ENCODE measurements around the gene RELN.

- TF ChIP-seq CTCF (IDR thresholded peaks at IDR 0.05) (no peak), POLR2A (IDR thresholded peaks at IDR 0.05) (no peak)
Observed at GRCh38 chr7:103866919-103867318, 122.5 kb downstream of the RELN start.

Measured in thyroid gland (tissue), 4 donors.